Prostate gland (tissue), 2 donors: ENCODE measurements around the gene DBN1. TPM values are rescaled to one million over a fixed set of nuclear protein-coding genes. Genes with fewer than 3 reads are reported as not detected.

Source experiments
- DNase-seq: peaks from one replicate; pipeline ENCODE4 v3.0.0-alpha.2; 2019; ENCODE audit warnings: low spot score
- H3K27ac ChIP-seq, 2 donors: fragments of 200-600 bp; sonication (generic); 2 replicates each; pipeline ENCODE4 v1.5.1; 2017 to 2019
- H3K27me3 ChIP-seq: fragments of 200-600 bp; sonication (generic); replicated peaks from 2 replicates; pipeline ENCODE4 v1.5.1; 2019; ENCODE audit not compliant: insufficient read depth
- H3K36me3 ChIP-seq, 2 donors: fragments of 200-600 bp; sonication (generic); 1 replicate in 1 of 2; 2 replicates in 1 of 2; pipeline versions ENCODE4 v1.5.1 to v1.8.1; 2017 to 2019
- H3K4me1 ChIP-seq: fragments of 200-600 bp; sonication (generic); replicated peaks from 2 replicates; pipeline ENCODE4 v1.5.1; 2019
- H3K4me3 ChIP-seq, 2 donors: fragments of 200-600 bp; sonication (generic); 2 replicates each; pipeline ENCODE4 v1.5.1; 2017 to 2019
- H3K9me3 ChIP-seq: fragments of 200-600 bp; sonication (generic); 2 replicates; pipeline ENCODE4 v1.5.1; 2017
- CTCF ChIP-seq, 4 experiments: fragments of 200-600 bp in 2 of 4; fragments of 450-650 bp in 2 of 4; sonication (generic) in 2 of 4; IDR thresholded peaks; 1 replicate in 3 of 4; 2 replicates in 1 of 4; pipeline ENCODE4 v1.5.1; 2016 to 2019; ENCODE audit warnings: antibody characterized with exemption in 4 of 4, mild to moderate bottlenecking in 2 of 4, moderate library complexity in 2 of 4
- POLR2A ChIP-seq: fragments of 450-650 bp; IDR thresholded peaks from one replicate; pipeline ENCODE4 v1.6.1; 2016; ENCODE audit warnings: antibody characterized with exemption, mild to moderate bottlenecking
- POLR2AphosphoS5 ChIP-seq: sonication (generic); formaldehyde crosslinking; IDR thresholded peaks from one replicate; pipeline ENCODE4 v1.6.1; 2017; ENCODE audit warnings: antibody characterized with exemption
- WGBS: methylation state at CpG from one replicate; pipeline ENCODE4 v1.1.5; 2018; 5-methylcytosine and 5-hydroxymethylcytosine counted together
- intact Hi-C: fragments of 100-400 bp; cut with DNase I; formaldehyde crosslinking; loops from one replicate; pipeline ENCODE4 v1.14.2; 2022
- total RNA-seq, 2 donors: library from RNA; depleted of rRNA; stranded (reverse); fragments of >200 nt; gene quantifications; one replicate each; pipeline ENCODE4 v1.1.0, GENCODE V29; 2016

The DBN1 gene
- total RNA-seq, 2 donors from 2014 or later: 33.1 to 65.1 TPM

- no peak for TF ChIP-seq POLR2AphosphoS5
- no peak for TF ChIP-seq CTCF (IDR thresholded peaks at IDR 0.05)
- TF ChIP-seq POLR2A: no peak
- 7% methylated on average over 31 of the region's 31 CpGs for WGBS
- H3K27me3 ChIP-seq: no peaks in the 10 kb centered on the region
- H3K4me3 ChIP-seq: peak overlapping the region; percentile 42 to 54
- DNase-seq: no peak
- peak overlapping the region; percentile 71 to 79 for H3K27ac ChIP-seq
- no peaks in the 10 kb centered on the region for H3K4me1 ChIP-seq
- intact Hi-C loops: loop anchor here (2.0 kb wide), 3 partner anchors 45 to 63 kb away; no protein-coding TSS in a partner anchor
- no peaks in the 10 kb centered on the region for H3K36me3 ChIP-seq
- H3K9me3 ChIP-seq: no peaks in the 10 kb centered on the region
Measured at GRCh38 chr5:177453852-177454396, 19.5 kb downstream of the DBN1 start.

- Histone ChIP-seq H3K27me3 (no peaks in the 10 kb centered on the region), H3K9me3 (no peaks in the 10 kb centered on the region), H3K4me3 (no peak overlapping the region), H3K36me3 (no peaks in the 10 kb centered on the region), H3K27ac (no peak overlapping the region), H3K4me1 (no peaks in the 10 kb centered on the region)
- intact Hi-C loops: no loop called here
- TF ChIP-seq POLR2AphosphoS5 (no peak), POLR2A (no peak), CTCF (IDR thresholded peaks at IDR 0.05) (no peak)
- DNase-seq: no peak
- 64% methylated on average over 13 of the region's 17 CpGs for WGBS
Measured at GRCh38 chr5:177452688-177453638, 20.5 kb downstream of the DBN1 start.

- intact Hi-C loops: no loop called here
- Histone ChIP-seq H3K9me3 (no peaks in the 10 kb centered on the region), H3K36me3 (no peaks in the 10 kb centered on the region), H3K4me3 (no peak overlapping the region), H3K27me3 (no peaks in the 10 kb centered on the region), H3K4me1 (peaks cover 4% of the 10 kb centered on the region), H3K27ac (no peak overlapping the region)
- WGBS: 77% methylated on average over 10 of the region's 10 CpGs
- no peak for TF ChIP-seq POLR2AphosphoS5
- no peak for TF ChIP-seq POLR2A
- no peak for TF ChIP-seq CTCF (IDR thresholded peaks at IDR 0.05)
- no peak for DNase-seq
Measured at GRCh38 chr5:177450667-177451424, 22.6 kb downstream of the DBN1 start.

GRCh38 chr5:177449140-177450061, 24.0 kb downstream of the DBN1 start:
- Histone ChIP-seq H3K4me3 (no peak overlapping the region), H3K4me1 (peaks cover 4% of the 10 kb centered on the region), H3K27me3 (no peaks in the 10 kb centered on the region), H3K9me3 (no peaks in the 10 kb centered on the region), H3K36me3 (no peaks in the 10 kb centered on the region), H3K27ac (no peak overlapping the region)
- intact Hi-C loops: no loop called here
- TF ChIP-seq POLR2A: no peak
- TF ChIP-seq POLR2AphosphoS5: no peak
- TF ChIP-seq CTCF (IDR thresholded peaks at IDR 0.05): no peak
- no peak for DNase-seq
- 84% methylated on average over 18 of the region's 18 CpGs for WGBS
